ENCODE measurements around the gene GPR107. TPM values are rescaled to one million over a fixed set of nuclear protein-coding genes. Genes with fewer than 3 reads are reported as not detected.

The GPR107 gene
- total RNA-seq, 1 donor from 2014 or later = 25.5 TPM

- DNase-seq (ENCODE audit: extremely low spot score in 2 of 2) = no peak
- H3K4me1 ChIP-seq = peaks cover 25% of the 10 kb centered on the region
- no peaks in the 10 kb centered on the region for H3K36me3 ChIP-seq
- TF ChIP-seq POLR2AphosphoS5 (IDR thresholded peaks at IDR 0.05; ENCODE audit: insufficient read depth in 1 of 2, low read depth in 1 of 2) = no peak
- no peaks in the 10 kb centered on the region for H3K9me3 ChIP-seq
- no peak overlapping the region for H3K4me3 ChIP-seq
- H3K27ac ChIP-seq = peak overlapping the region; percentile 49
- intact Hi-C loops (cut with DNase I) = no loop called here
- H3K27me3 ChIP-seq = no peaks in the 10 kb centered on the region
These were observed 84.0 kb downstream of the GPR107 start for GRCh38 chr9:130137641-130138081.

GRCh38 chr9:130138171-130138653 is 84.5 kb downstream of the GPR107 start:
- H3K4me3 ChIP-seq = no peak overlapping the region
- no peaks in the 10 kb centered on the region for H3K27me3 ChIP-seq
- peaks cover 29% of the 10 kb centered on the region for H3K4me1 ChIP-seq
- H3K36me3 ChIP-seq = no peaks in the 10 kb centered on the region
- peak overlapping the region; percentile 49 for H3K27ac ChIP-seq
- no peak for TF ChIP-seq CTCF (IDR thresholded peaks at IDR 0.05)
- TF ChIP-seq POLR2A (IDR thresholded peaks at IDR 0.05) = no peak
- peak in 1 of 2 donors; percentile 36 for TF ChIP-seq POLR2AphosphoS5 (IDR thresholded peaks at IDR 0.05; ENCODE audit: insufficient read depth in 1 of 2, low read depth in 1 of 2)
- no peaks in the 10 kb centered on the region for H3K9me3 ChIP-seq
- intact Hi-C loops (cut with DNase I) = no loop called here
- DNase-seq (ENCODE audit: extremely low spot score in 2 of 2) = no peak

- Histone ChIP-seq H3K36me3 (no peaks in the 10 kb centered on the region), H3K9me3 (no peaks in the 10 kb centered on the region), H3K4me1 (peaks cover 34% of the 10 kb centered on the region), H3K4me3 (no peak overlapping the region), H3K27ac (peak overlapping the region; percentile 49), H3K27me3 (no peaks in the 10 kb centered on the region)
- no peak for DNase-seq (ENCODE audit: extremely low spot score in 2 of 2)
- no peak for TF ChIP-seq CTCF (IDR thresholded peaks at IDR 0.05)
- TF ChIP-seq POLR2AphosphoS5 (IDR thresholded peaks at IDR 0.05; ENCODE audit: insufficient read depth in 1 of 2, low read depth in 1 of 2) = peak in 1 of 2 donors; percentile 65
- intact Hi-C loops (cut with DNase I) = no loop called here
These were observed 85.1 kb downstream of the GPR107 start for GRCh38 chr9:130138791-130139190.

- H3K27me3 ChIP-seq = no peaks in the 10 kb centered on the region
- DNase-seq (ENCODE audit: extremely low spot score in 2 of 2) = no peak
- TF ChIP-seq CTCF (IDR thresholded peaks at IDR 0.05) = no peak
- no peak for TF ChIP-seq POLR2AphosphoS5 (IDR thresholded peaks at IDR 0.05; ENCODE audit: insufficient read depth in 1 of 2, low read depth in 1 of 2)
- no peak for TF ChIP-seq POLR2A (IDR thresholded peaks at IDR 0.05)
- peak overlapping the region; percentile 49 for H3K27ac ChIP-seq
- intact Hi-C loops (cut with DNase I) = no loop called here
- no peak overlapping the region for H3K4me3 ChIP-seq
- no peaks in the 10 kb centered on the region for H3K36me3 ChIP-seq
- no peaks in the 10 kb centered on the region for H3K9me3 ChIP-seq
- H3K4me1 ChIP-seq = peaks cover 39% of the 10 kb centered on the region
These were observed 85.5 kb downstream of the GPR107 start for GRCh38 chr9:130139251-130139650.

GRCh38 chr9:130140706-130141105 is 87.0 kb downstream of the GPR107 start:
- no peaks in the 10 kb centered on the region for H3K9me3 ChIP-seq
- H3K36me3 ChIP-seq = no peaks in the 10 kb centered on the region
- intact Hi-C loops (cut with DNase I) = no loop called here
- no peaks in the 10 kb centered on the region for H3K27me3 ChIP-seq
- H3K4me1 ChIP-seq = peaks cover 45% of the 10 kb centered on the region
- no peak overlapping the region for H3K27ac ChIP-seq
- TF ChIP-seq CTCF (IDR thresholded peaks at IDR 0.05) (no peak), POLR2AphosphoS5 (IDR thresholded peaks at IDR 0.05; ENCODE audit: insufficient read depth in 1 of 2, low read depth in 1 of 2) (no peak), POLR2A (IDR thresholded peaks at IDR 0.05) (no peak)
- no peak for DNase-seq (ENCODE audit: extremely low spot score in 2 of 2)
- no peak overlapping the region for H3K4me3 ChIP-seq
